Measurements from ENCODE around the gene CERS5. TPM values are rescaled to one million over a fixed set of nuclear protein-coding genes. Genes with fewer than 3 reads are reported as not detected.

CERS5 gene
- total and polyA plus RNA-seq, 4 donors, result 6.9 to 16.2 (median 8.2) TPM

DNA sequence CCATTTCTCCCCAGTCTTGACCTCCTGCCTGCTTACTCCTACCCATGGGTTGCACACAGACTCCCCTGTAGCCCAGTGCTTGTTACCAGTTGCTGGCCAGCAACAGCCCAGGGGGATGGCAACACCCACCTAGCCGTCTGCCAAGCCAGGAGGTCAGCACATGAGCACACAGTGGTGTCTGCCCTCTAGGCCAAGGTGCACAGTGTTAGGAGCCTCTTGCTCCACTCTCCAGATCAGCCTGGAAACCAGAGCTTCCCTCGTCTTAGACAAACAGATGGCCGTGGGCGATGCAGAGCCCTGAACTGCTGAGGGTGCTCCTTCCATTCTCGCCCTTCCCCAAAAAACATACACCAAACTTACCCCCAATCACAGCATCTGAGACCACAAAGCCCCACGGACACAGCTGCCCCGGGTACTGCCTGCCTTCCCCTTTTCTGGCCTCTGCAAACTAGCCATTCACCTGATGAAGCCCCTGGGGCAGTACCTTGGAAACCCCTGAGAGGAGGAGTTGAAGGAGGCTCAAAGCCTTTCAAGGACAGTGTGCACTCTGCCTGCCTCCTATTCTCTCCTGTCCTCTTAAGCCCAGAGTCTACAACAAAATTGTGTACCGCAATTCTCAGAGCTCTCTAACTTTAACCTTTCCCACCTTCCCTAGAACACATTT lies 64.4 kb downstream of the CERS5 start (continued):
- peak; percentile 88 for TF ChIP-seq YY1 (IDR thresholded peaks at IDR 0.05)
- TF ChIP-seq, protein P1, sequence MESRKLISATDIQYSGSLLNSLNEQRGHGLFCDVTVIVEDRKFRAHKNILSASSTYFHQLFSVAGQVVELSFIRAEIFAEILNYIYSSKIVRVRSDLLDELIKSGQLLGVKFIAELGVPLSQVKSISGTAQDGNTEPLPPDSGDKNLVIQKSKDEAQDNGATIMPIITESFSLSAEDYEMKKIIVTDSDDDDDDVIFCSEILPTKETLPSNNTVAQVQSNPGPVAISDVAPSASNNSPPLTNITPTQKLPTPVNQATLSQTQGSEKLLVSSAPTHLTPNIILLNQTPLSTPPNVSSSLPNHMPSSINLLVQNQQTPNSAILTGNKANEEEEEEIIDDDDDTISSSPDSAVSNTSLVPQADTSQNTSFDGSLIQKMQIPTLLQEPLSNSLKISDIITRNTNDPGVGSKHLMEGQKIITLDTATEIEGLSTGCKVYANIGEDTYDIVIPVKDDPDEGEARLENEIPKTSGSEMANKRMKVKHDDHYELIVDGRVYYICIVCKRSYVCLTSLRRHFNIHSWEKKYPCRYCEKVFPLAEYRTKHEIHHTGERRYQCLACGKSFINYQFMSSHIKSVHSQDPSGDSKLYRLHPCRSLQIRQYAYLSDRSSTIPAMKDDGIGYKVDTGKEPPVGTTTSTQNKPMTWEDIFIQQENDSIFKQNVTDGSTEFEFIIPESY (IDR thresholded peaks at IDR 0.05), result peak; percentile 86
- peak; percentile 94 for TF ChIP-seq RXRA (IDR thresholded peaks at IDR 0.05)

DNA sequence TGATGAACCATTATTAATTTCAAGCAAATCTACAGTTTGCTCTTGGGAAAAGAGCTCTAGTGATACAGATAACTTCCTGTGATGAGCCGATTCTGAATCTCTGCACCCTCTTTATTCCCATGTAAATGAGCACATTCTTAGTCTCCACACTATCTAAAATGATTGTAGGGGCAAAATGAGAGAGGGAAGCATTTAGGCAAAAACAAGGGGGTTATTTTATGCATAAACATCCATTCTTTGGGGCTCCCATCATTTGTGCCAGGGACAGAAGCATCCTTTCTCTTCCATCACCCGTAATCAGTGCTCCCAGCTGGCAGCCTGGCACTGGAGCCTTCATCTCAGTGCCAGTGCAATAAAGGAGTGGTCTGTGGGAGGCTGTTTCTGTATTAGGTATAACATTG lies 65.0 kb downstream of the CERS5 start:
- Histone ChIP-seq H3K4me1 (ENCODE audit: control insufficient read depth in 4 of 4, insufficient read depth in 4 of 4, low read length in 3 of 4) (peaks cover 8 to 61% (median 41%) of the 10 kb centered on the region in 4 donors), H3K9ac (ENCODE audit: low read depth in 1 of 2, low read length in 2 of 2) (peak overlapping the region in 1 of 2 donors; percentile 41), H3K27me3 (ENCODE audit: control insufficient read depth in 4 of 4, insufficient read depth in 4 of 4, low read length in 3 of 4) (no peaks in the 10 kb centered on the region), H3K9me3 (ENCODE audit: control insufficient read depth in 4 of 4, low read length in 3 of 4) (no peaks in the 10 kb centered on the region), H3K4me3 (ENCODE audit: low read depth in 1 of 3, low read length in 3 of 3) (no peak overlapping the region), H3K27ac (ENCODE audit: low read depth in 1 of 2, low read length in 2 of 2) (peak overlapping the region; percentile 84 to 94), H3K36me3 (ENCODE audit: control insufficient read depth in 4 of 4, insufficient read depth in 3 of 4, low read depth in 1 of 4, low read length in 3 of 4) (peaks cover 3 to 22% (median 21%) of the 10 kb centered on the region in 4 donors)
- WGBS, result 57% methylated on average over 2 of the region's 2 CpGs
- DNase-seq (ENCODE audit: low spot score), result no peak
- TF ChIP-seq HNF4G (IDR thresholded peaks at IDR 0.05), result no peak
- TF ChIP-seq JUND (IDR thresholded peaks at IDR 0.05), result no peak
- TF ChIP-seq GABPA (IDR thresholded peaks at IDR 0.05 in 1 of 2, conservative IDR thresholded peaks at IDR 0.05 in 1 of 2), result no peak
- TF ChIP-seq, protein P2, sequence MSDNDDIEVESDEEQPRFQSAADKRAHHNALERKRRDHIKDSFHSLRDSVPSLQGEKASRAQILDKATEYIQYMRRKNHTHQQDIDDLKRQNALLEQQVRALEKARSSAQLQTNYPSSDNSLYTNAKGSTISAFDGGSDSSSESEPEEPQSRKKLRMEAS (IDR thresholded peaks at IDR 0.05), result no peak

DNA sequence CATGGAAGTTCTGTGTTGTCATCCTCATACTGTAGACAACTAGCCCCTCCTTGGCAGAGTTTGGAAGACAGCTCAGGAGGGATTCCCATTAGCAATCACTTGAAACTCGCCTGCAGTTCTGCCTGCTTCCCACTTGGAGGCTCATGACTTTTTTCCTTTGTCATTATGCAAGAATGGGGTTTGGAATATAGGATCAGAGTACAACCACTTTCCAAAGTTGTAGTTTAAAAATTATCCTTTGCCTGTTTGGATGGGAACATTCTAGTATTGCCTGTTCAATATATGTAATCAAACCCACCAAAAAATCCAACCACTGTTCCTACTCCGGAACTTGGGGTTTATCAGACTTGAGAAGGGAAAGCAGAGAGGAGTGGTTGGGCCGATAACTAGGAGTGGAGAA lies 65.5 kb downstream of the CERS5 start:
- no peak for DNase-seq (ENCODE audit: low spot score)
- H3K4me3 ChIP-seq (ENCODE audit: low read depth in 1 of 3, low read length in 3 of 3), result no peak overlapping the region

More for the DNA sequence above, 65.5 kb downstream of the CERS5 start:
- 39% methylated on average over 3 of the region's 3 CpGs for WGBS
- H3K36me3 ChIP-seq (ENCODE audit: control insufficient read depth in 4 of 4, insufficient read depth in 3 of 4, low read depth in 1 of 4, low read length in 3 of 4), result peaks cover 7 to 25% (median 22%) of the 10 kb centered on the region in 4 donors
- peaks cover 8 to 56% (median 36%) of the 10 kb centered on the region in 4 donors for H3K4me1 ChIP-seq (ENCODE audit: control insufficient read depth in 4 of 4, insufficient read depth in 4 of 4, low read length in 3 of 4)
- H3K27ac ChIP-seq (ENCODE audit: low read depth in 1 of 2, low read length in 2 of 2), result peak overlapping the region; percentile 84 to 94
- H3K27me3 ChIP-seq (ENCODE audit: control insufficient read depth in 4 of 4, insufficient read depth in 4 of 4, low read length in 3 of 4), result no peaks in the 10 kb centered on the region
- H3K9ac ChIP-seq (ENCODE audit: low read depth in 1 of 2, low read length in 2 of 2), result no peak overlapping the region
- TF ChIP-seq TAF1 (conservative IDR thresholded peaks at IDR 0.05) (no peak), SP1 (IDR thresholded peaks at IDR 0.05) (peak; percentile 84), GABPA (IDR thresholded peaks at IDR 0.05 in 1 of 2, conservative IDR thresholded peaks at IDR 0.05 in 1 of 2) (no peak), HNF4A (conservative IDR thresholded peaks at IDR 0.05) (peak; percentile 95), JUND (IDR thresholded peaks at IDR 0.05) (peak; percentile 32 to 39), FOXA1 (IDR thresholded peaks at IDR 0.05) (no peak), RAD21 (IDR thresholded peaks at IDR 0.05) (peak; percentile 70 to 71), HNF4G (IDR thresholded peaks at IDR 0.05) (peak; percentile 72), RXRA (IDR thresholded peaks at IDR 0.05) (peak; percentile 35 to 48), FOXA2 (IDR thresholded peaks at IDR 0.05) (no peak), NR2F2 (IDR thresholded peaks at IDR 0.05) (no peak), YY1 (IDR thresholded peaks at IDR 0.05) (peak; percentile 27), EGR1 (IDR thresholded peaks at IDR 0.05; ENCODE audit: low read depth in 2 of 2) (peak in 1 of 2 donors; percentile 39)
- TF ChIP-seq, protein P1 (IDR thresholded peaks at IDR 0.05), result peak; percentile 39
- TF ChIP-seq, protein P3, sequence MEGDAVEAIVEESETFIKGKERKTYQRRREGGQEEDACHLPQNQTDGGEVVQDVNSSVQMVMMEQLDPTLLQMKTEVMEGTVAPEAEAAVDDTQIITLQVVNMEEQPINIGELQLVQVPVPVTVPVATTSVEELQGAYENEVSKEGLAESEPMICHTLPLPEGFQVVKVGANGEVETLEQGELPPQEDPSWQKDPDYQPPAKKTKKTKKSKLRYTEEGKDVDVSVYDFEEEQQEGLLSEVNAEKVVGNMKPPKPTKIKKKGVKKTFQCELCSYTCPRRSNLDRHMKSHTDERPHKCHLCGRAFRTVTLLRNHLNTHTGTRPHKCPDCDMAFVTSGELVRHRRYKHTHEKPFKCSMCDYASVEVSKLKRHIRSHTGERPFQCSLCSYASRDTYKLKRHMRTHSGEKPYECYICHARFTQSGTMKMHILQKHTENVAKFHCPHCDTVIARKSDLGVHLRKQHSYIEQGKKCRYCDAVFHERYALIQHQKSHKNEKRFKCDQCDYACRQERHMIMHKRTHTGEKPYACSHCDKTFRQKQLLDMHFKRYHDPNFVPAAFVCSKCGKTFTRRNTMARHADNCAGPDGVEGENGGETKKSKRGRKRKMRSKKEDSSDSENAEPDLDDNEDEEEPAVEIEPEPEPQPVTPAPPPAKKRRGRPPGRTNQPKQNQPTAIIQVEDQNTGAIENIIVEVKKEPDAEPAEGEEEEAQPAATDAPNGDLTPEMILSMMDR (IDR thresholded peaks at IDR 0.05; ENCODE audit: low read depth, low read length, missing input control), result peak; percentile 73
- TF ChIP-seq, protein P4, sequence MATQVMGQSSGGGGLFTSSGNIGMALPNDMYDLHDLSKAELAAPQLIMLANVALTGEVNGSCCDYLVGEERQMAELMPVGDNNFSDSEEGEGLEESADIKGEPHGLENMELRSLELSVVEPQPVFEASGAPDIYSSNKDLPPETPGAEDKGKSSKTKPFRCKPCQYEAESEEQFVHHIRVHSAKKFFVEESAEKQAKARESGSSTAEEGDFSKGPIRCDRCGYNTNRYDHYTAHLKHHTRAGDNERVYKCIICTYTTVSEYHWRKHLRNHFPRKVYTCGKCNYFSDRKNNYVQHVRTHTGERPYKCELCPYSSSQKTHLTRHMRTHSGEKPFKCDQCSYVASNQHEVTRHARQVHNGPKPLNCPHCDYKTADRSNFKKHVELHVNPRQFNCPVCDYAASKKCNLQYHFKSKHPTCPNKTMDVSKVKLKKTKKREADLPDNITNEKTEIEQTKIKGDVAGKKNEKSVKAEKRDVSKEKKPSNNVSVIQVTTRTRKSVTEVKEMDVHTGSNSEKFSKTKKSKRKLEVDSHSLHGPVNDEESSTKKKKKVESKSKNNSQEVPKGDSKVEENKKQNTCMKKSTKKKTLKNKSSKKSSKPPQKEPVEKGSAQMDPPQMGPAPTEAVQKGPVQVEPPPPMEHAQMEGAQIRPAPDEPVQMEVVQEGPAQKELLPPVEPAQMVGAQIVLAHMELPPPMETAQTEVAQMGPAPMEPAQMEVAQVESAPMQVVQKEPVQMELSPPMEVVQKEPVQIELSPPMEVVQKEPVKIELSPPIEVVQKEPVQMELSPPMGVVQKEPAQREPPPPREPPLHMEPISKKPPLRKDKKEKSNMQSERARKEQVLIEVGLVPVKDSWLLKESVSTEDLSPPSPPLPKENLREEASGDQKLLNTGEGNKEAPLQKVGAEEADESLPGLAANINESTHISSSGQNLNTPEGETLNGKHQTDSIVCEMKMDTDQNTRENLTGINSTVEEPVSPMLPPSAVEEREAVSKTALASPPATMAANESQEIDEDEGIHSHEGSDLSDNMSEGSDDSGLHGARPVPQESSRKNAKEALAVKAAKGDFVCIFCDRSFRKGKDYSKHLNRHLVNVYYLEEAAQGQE (IDR thresholded peaks at IDR 0.05), result peak; percentile 56
- TF ChIP-seq, protein P2 (IDR thresholded peaks at IDR 0.05), result peak; percentile 31
- TF ChIP-seq, protein P5, sequence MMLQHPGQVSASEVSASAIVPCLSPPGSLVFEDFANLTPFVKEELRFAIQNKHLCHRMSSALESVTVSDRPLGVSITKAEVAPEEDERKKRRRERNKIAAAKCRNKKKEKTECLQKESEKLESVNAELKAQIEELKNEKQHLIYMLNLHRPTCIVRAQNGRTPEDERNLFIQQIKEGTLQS (IDR thresholded peaks at IDR 0.05), result peak; percentile 60
- H3K9me3 ChIP-seq (ENCODE audit: control insufficient read depth in 4 of 4, low read length in 3 of 4), result no peaks in the 10 kb centered on the region

All from liver (tissue), 9 donors.